ENCODE data around the gene TGIF2.
A peak's percentile ranks its signal among the peaks of the same experiment; 100 is the strongest.
"Not testable (repeated sequence)": the region's sequence is repeated elsewhere in the genome, so short reads cannot be mapped to it uniquely, and the experiment has no call there.

The TGIF2 gene

GRCh38 chr20:36606158-36607066 is 33.0 kb downstream of the TGIF2 start:
- peak; percentile 34 for DNase-seq
- CTCF ChIA-PET, result interaction anchor here (0.5 to 4.1 kb wide), 15 partner anchors 11 to 709 kb away, joined by 3 to 51 read pairs (median 6); no protein-coding TSS in a partner anchor
- Mint-ChIP-seq H3K36me3 (peaks cover 34% of the 10 kb centered on the region), H3K4me1 (peaks cover 37% of the 10 kb centered on the region), H3K4me3 (peak overlapping the region; percentile 99), H3K27ac (peak overlapping the region; percentile 95), H3K9me3 (no peaks in the 10 kb centered on the region), H3K27me3 (peaks cover 4% of the 10 kb centered on the region)

GRCh38 chr20:36607586-36608387 is 34.4 kb downstream of the TGIF2 start:
- DNase-seq, result no peak
- CTCF ChIA-PET, result interaction anchor here (1.2 kb wide), 1 partner anchor 147 kb away, joined by 5 read pairs; no protein-coding TSS in a partner anchor
- peak overlapping the region; percentile 99 for H3K4me3 Mint-ChIP-seq
- no peaks in the 10 kb centered on the region for H3K9me3 Mint-ChIP-seq
- H3K27me3 Mint-ChIP-seq, result peaks cover 4% of the 10 kb centered on the region
- H3K36me3 Mint-ChIP-seq, result peaks cover 45% of the 10 kb centered on the region
- peak overlapping the region; percentile 84 for H3K27ac Mint-ChIP-seq
- H3K4me1 Mint-ChIP-seq, result peaks cover 37% of the 10 kb centered on the region

DNA sequence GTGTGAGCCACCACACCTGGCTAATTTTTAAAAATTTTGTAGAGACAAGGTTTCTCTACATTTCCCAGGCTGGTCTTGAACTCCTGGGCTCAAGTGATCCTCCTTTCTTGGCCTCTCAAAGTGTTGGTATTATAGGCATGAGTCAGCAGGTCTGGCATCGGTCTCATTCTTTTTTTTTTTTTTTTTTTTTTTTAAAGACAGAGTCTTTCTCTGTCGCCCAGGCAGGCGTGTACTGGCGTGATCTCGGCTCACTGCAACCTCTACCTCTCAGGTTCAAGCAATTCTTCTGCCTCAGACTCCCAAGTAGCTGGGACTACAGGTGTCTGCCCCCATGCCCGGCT is 35.0 kb downstream of the TGIF2 start:
- DNase-seq, H3K27me3 Mint-ChIP-seq, H3K4me3 Mint-ChIP-seq, H3K9me3 Mint-ChIP-seq: not testable (repeated sequence)
- CTCF ChIA-PET, result interaction anchor here (1.2 kb wide), 1 partner anchor 146 kb away, joined by 5 read pairs; no protein-coding TSS in a partner anchor
- Mint-ChIP-seq H3K27ac (peak overlapping the region; percentile 58), H3K36me3 (peaks cover 50% of the 10 kb centered on the region), H3K4me1 (peaks cover 39% of the 10 kb centered on the region)

- peaks cover 67% of the 10 kb centered on the region for H3K36me3 Mint-ChIP-seq
These were observed 38.2 kb downstream of the TGIF2 start for GRCh38 chr20:36611625-36612024.

GRCh38 chr20:36613974-36614373 is 40.6 kb downstream of the TGIF2 start:
- H3K4me3 Mint-ChIP-seq, result no peak overlapping the region
- CTCF ChIA-PET, result interaction anchor here (1.0 to 3.5 kb wide), 6 partner anchors 12 to 141 kb away, joined by 3 to 21 read pairs (median 4); partner anchors contain the start of gene SLA2
- H3K9me3 Mint-ChIP-seq, result no peaks in the 10 kb centered on the region
- H3K27me3 Mint-ChIP-seq, result no peaks in the 10 kb centered on the region
- no peak overlapping the region for H3K27ac Mint-ChIP-seq
- H3K36me3 Mint-ChIP-seq, result peaks cover 55% of the 10 kb centered on the region
- peaks cover 4% of the 10 kb centered on the region for H3K4me1 Mint-ChIP-seq
- DNase-seq, result no peak

More at GRCh38 chr20:36611625-36612024, 38.2 kb downstream of the TGIF2 start:
- H3K4me1 Mint-ChIP-seq, result peaks cover 24% of the 10 kb centered on the region
- H3K27me3 Mint-ChIP-seq, result no peaks in the 10 kb centered on the region
- DNase-seq, result no peak
- H3K27ac Mint-ChIP-seq, result no peak overlapping the region
- H3K9me3 Mint-ChIP-seq, result no peaks in the 10 kb centered on the region
- CTCF ChIA-PET, result interaction anchor here (0.9 to 3.5 kb wide), 7 partner anchors 32 to 162 kb away, joined by 3 to 21 read pairs (median 9); partner anchors contain the start of genes DSN1 and SLA2
- no peak overlapping the region for H3K4me3 Mint-ChIP-seq

GRCh38 chr20:36614781-36615557 is 41.6 kb downstream of the TGIF2 start:
- Mint-ChIP-seq H3K36me3 (peaks cover 48% of the 10 kb centered on the region), H3K4me3 (no peak overlapping the region), H3K27me3 (no peaks in the 10 kb centered on the region), H3K9me3 (no peaks in the 10 kb centered on the region), H3K4me1 (peaks cover 4% of the 10 kb centered on the region), H3K27ac (peak overlapping the region; percentile 37)
- DNase-seq, result no peak
- CTCF ChIA-PET, result interaction anchor here (0.7 to 3.5 kb wide), 5 partner anchors 11 to 193 kb away, joined by 3 to 21 read pairs (median 4); partner anchors contain the start of gene SLA2

DNA sequence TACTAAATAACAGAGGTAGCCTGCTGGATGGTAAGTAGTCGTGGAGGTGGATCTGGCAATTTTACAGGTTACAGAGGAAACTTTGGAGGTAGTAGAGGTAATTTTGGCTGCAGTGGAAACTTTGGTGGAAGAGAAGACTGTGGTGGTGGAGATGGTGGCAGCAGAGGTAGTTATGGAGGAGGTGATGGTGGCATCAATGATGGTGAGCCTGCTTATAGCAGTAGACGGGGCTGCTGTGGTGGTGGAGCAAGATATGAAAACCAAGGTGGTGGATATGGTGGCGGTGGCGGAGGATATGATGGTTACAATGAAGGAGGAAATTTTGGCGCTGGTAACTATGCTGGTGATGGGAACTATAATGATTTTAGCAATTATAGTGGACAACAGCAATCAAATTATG is 47.5 kb downstream of the TGIF2 start:
- H3K36me3 Mint-ChIP-seq, result peaks cover 25% of the 10 kb centered on the region
- DNase-seq, result no peak
- CTCF ChIA-PET, result no interaction called here
- H3K4me3 Mint-ChIP-seq, result no peak overlapping the region
- peaks cover 23% of the 10 kb centered on the region for H3K4me1 Mint-ChIP-seq
- no peaks in the 10 kb centered on the region for H3K9me3 Mint-ChIP-seq
- no peaks in the 10 kb centered on the region for H3K27me3 Mint-ChIP-seq
- no peak overlapping the region for H3K27ac Mint-ChIP-seq

DNA sequence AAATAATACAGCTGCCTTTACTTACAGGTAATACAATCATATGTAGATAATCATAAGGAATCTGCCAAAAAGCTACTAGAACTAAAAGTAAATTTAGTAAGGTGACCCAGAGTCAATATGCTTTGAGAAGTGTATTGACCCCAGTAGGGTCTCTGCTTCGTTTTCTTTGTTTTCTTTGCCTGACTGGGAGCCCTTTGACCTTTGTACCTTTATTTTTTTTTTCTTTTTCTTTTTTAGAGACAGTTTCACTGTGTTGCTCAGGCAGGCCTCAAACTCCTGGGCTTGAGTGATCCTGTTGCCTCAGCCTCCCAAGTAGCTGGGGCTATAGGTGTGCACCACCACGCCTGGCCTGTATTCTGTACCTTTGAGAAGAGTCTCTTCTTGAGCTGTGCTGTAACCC is 50.0 kb downstream of the TGIF2 start:
- H3K27ac Mint-ChIP-seq, result peak overlapping the region; percentile 69

DNA sequence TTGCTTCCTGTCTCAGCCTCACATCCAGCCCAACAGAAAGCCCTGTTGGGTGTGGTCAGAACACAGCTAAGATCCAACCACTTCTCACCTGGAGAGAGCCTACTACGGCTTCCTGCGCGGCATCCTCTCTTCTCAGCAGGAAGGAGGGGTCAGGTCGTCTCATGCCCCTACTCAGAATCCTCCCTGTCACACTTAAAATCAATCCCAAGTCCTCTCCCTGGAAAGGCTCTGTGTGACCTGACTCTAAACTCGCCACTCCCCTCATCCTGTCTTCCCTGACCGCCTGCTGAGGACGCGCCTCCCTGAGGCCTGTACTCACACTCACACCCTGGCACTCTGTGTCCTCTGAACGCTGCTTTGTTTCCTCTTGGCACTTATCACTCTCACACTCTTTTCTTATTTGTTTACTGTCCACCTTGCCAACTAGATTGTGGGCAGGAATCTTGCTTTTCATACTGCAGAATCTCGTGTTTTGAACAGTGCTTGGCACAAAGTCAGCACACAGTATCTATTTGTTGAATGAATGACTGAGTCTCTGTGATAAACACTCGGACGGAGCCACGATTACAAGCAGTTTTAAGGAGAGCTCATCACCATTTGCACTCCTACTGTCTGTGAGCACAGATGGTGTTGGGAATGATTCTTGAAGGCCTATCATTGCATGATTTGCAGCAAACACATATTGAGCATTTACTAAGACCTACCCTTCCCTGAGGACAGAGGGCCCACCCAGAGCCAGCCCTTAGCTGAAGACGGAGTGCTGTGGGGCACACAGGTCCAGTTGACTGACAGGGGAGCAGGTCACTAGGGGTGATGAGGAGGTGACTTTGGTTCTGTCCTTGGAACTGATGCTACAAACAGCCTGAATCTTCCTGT is 50.9 kb downstream of the TGIF2 start:
- no peaks in the 10 kb centered on the region for H3K9me3 Mint-ChIP-seq
- peak overlapping the region; percentile 53 for H3K27ac Mint-ChIP-seq
- DNase-seq, result no peak
- H3K36me3 Mint-ChIP-seq, result peaks cover 41% of the 10 kb centered on the region
- no peak overlapping the region for H3K4me3 Mint-ChIP-seq
- no peaks in the 10 kb centered on the region for H3K27me3 Mint-ChIP-seq
- peaks cover 35% of the 10 kb centered on the region for H3K4me1 Mint-ChIP-seq
- CTCF ChIA-PET, result interaction anchor here (1.0 to 2.5 kb wide), 3 partner anchors 11 to 20 kb away, joined by 5 to 8 read pairs (median 6); partner anchors contain the start of gene RAB5IF

More for the DNA sequence above, 50.0 kb downstream of the TGIF2 start:
- Mint-ChIP-seq H3K4me1 (peaks cover 28% of the 10 kb centered on the region), H3K4me3 (no peak overlapping the region), H3K27me3 (no peaks in the 10 kb centered on the region), H3K9me3 (no peaks in the 10 kb centered on the region), H3K36me3 (peaks cover 39% of the 10 kb centered on the region)
- no peak for DNase-seq
- CTCF ChIA-PET, result interaction anchor here (1.0 to 2.5 kb wide), 3 partner anchors 10 to 21 kb away, joined by 5 to 8 read pairs (median 6); partner anchors contain the start of gene RAB5IF

DNA sequence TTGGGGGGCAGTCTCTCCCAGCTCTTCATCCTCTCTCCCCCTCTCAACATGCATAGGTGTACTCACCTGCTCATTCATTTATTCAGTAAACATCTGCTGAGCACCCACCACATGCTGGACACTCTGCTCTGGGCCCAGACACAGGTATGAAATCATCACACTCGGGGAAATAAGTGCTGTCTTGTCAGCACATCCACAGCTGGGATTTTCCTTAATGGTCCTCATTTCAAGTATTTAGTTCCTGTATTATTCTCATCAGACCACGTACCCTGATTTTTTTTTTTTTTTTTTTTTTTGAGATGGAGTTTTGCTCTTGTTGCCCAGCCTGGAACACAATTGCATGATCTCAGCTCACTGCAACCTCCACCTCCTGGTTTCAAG is 51.5 kb downstream of the TGIF2 start:
- no peaks in the 10 kb centered on the region for H3K27me3 Mint-ChIP-seq
- H3K4me3 Mint-ChIP-seq, result no peak overlapping the region
- no peak for DNase-seq
- no peaks in the 10 kb centered on the region for H3K9me3 Mint-ChIP-seq
- peaks cover 45% of the 10 kb centered on the region for H3K36me3 Mint-ChIP-seq
- CTCF ChIA-PET, result interaction anchor here (2.5 to 2.6 kb wide), 2 partner anchors 11 to 12 kb away, joined by 6 read pairs; no protein-coding TSS in a partner anchor
- H3K4me1 Mint-ChIP-seq, result peaks cover 41% of the 10 kb centered on the region
- peak overlapping the region; percentile 53 for H3K27ac Mint-ChIP-seq

DNA sequence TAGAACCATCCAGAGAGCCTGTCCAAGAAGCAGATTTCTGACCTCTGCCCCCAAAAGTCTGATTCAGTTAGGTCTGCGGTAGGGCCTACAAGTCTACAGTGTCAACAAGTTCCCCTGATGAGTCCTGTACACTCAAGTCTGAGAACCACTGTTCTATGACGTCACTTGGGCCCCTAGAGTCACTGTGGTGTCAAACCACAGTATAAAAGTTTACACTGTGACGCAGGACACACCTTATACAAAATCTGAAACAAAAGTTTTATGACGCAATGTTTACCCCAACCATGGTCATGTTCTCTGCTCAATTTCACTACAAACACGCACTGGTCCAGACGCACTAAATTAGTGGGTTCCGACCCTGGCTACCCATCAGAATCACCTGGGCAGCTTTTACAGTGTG is 54.7 kb downstream of the TGIF2 start:
- no peak for DNase-seq
- Mint-ChIP-seq H3K27me3 (no peaks in the 10 kb centered on the region), H3K27ac (peak overlapping the region; percentile 67), H3K9me3 (no peaks in the 10 kb centered on the region), H3K4me1 (peaks cover 58% of the 10 kb centered on the region), H3K36me3 (peaks cover 67% of the 10 kb centered on the region), H3K4me3 (no peak overlapping the region)
- CTCF ChIA-PET, result interaction anchor here (0.8 kb wide), 1 partner anchor 18 kb away, joined by 3 read pairs; no protein-coding TSS in a partner anchor
